Activated gamma-delta T cell treated with anti-CD3 and anti-CD28 coated beads, Interleukin-2, amount 50 U/mL, for 16 hours (primary cell): ENCODE data around the gene EMX2.

ENCODE experiments used
- DNase-seq: peaks from one replicate; pipeline ENCODE4 v3.0.0-alpha.2; 2020; ENCODE audit warnings: low read depth

Gene EMX2

GRCh38 chr10:117532003-117532385, 10.6 kb upstream of the EMX2 start:
- no peak for DNase-seq

GRCh38 chr10:117532451-117533107, 10.0 kb upstream of the EMX2 start:
- no peak for DNase-seq

- no peak for DNase-seq
These were observed 8.9 kb upstream of the EMX2 start for GRCh38 chr10:117533507-117534281.

- DNase-seq, result no peak
These were observed 7.9 kb upstream of the EMX2 start for GRCh38 chr10:117534321-117535297.

GRCh38 chr10:117535298-117536071, 7.1 kb upstream of the EMX2 start:
- no peak for DNase-seq

- no peak for DNase-seq
These were observed 6.3 kb upstream of the EMX2 start for GRCh38 chr10:117536072-117536865.

- DNase-seq, result no peak
These were observed 5.6 kb upstream of the EMX2 start for GRCh38 chr10:117536866-117537435.

- no peak for DNase-seq
These were observed 5.1 kb upstream of the EMX2 start for GRCh38 chr10:117537436-117537903.

GRCh38 chr10:117537904-117538524, 4.5 kb upstream of the EMX2 start:
- no peak for DNase-seq

- DNase-seq, result no peak
These were observed 3.2 kb upstream of the EMX2 start for GRCh38 chr10:117539361-117539773.

GRCh38 chr10:117539903-117540639, 2.5 kb upstream of the EMX2 start:
- DNase-seq, result no peak

- no peak for DNase-seq
These were observed 1.7 kb upstream of the EMX2 start for GRCh38 chr10:117540640-117541404.

GRCh38 chr10:117541405-117541908, 1.1 kb upstream of the EMX2 start:
- no peak for DNase-seq

GRCh38 chr10:117541909-117542705, 439 bp upstream of the EMX2 start:
- no peak for DNase-seq

GRCh38 chr10:117543225-117544003, 868 bp downstream of the EMX2 start:
- no peak for DNase-seq

- no peak for DNase-seq
These were observed 1.6 kb downstream of the EMX2 start for GRCh38 chr10:117544004-117544701.
